Suppressor macrophage treated with lipopolysaccharide for 1 hour (primary cell): Measurements from ENCODE around the gene CYP4Z1.
"Not testable (repeated sequence)": the region's sequence is repeated elsewhere in the genome, so short reads cannot be mapped to it uniquely, and the experiment has no call there.

Source experiments
- DNase-seq, 3 donors: peaks; one replicate each; pipeline ENCODE4 v3.0.0-alpha.2; 2020 to 2022

CYP4Z1 gene

GRCh38 chr1:47067097-47067594 is at the start of gene CYP4Z1:
Gene CYP4Z1, plus strand, starts transcription at chr1:47067231. Its CDS starts 260 bp downstream, at chr1:47067491.
- DNase-seq: no peak

GRCh38 chr1:47021070-47021469 is 46.0 kb upstream of the CYP4Z1 start:
- DNase-seq: no peak

GRCh38 chr1:47023268-47024140 is 43.5 kb upstream of the CYP4Z1 start, which contains the start of gene CYP4X1:
Gene CYP4X1, plus strand, starts transcription at chr1:47023669. Its CDS starts 149 bp downstream, at chr1:47023818.
- no peak for DNase-seq

- peak in 2 of 3 donors; percentile 2 to 15 for DNase-seq
Measured at GRCh38 chr1:47024141-47024801, 42.8 kb upstream of the CYP4Z1 start.

- DNase-seq: peak in 1 of 3 donors; percentile 0
Measured at GRCh38 chr1:47030170-47030805, 36.7 kb upstream of the CYP4Z1 start.

GRCh38 chr1:47031059-47031458 is 36.0 kb upstream of the CYP4Z1 start:
- DNase-seq: peak in 1 of 3 donors; percentile 1

- no peak for DNase-seq
Measured at GRCh38 chr1:47031585-47031984, 35.4 kb upstream of the CYP4Z1 start.

- DNase-seq: no peak
Measured at GRCh38 chr1:47036764-47037163, 30.3 kb upstream of the CYP4Z1 start.

GRCh38 chr1:47059376-47059775 is 7.7 kb upstream of the CYP4Z1 start:
- no peak for DNase-seq

GRCh38 chr1:47069080-47069479 is 2.0 kb downstream of the CYP4Z1 start:
- DNase-seq: not testable (repeated sequence)

- DNase-seq: not testable (repeated sequence)
Measured at GRCh38 chr1:47069509-47069908, 2.5 kb downstream of the CYP4Z1 start.

- DNase-seq: peak; percentile 42 to 61 (median 53)
Measured at GRCh38 chr1:47089356-47089755, 22.3 kb downstream of the CYP4Z1 start.

- not testable (repeated sequence) for DNase-seq
Measured at GRCh38 chr1:47091476-47091875, 24.4 kb downstream of the CYP4Z1 start.

GRCh38 chr1:47104816-47105215 is 37.8 kb downstream of the CYP4Z1 start:
- DNase-seq: no peak

GRCh38 chr1:47106792-47107191 is 39.8 kb downstream of the CYP4Z1 start:
- no peak for DNase-seq

- peak in 2 of 3 donors; percentile 0 to 12 for DNase-seq
Measured at GRCh38 chr1:47107851-47108574, 41.0 kb downstream of the CYP4Z1 start.

- not testable (repeated sequence) for DNase-seq
Measured at GRCh38 chr1:47109482-47109881, 42.5 kb downstream of the CYP4Z1 start.

- DNase-seq: no peak
Measured at GRCh38 chr1:47113178-47113577, 46.1 kb downstream of the CYP4Z1 start.

GRCh38 chr1:47121039-47121438 is 54.0 kb downstream of the CYP4Z1 start:
- not testable (repeated sequence) for DNase-seq

- DNase-seq: not testable (repeated sequence)
Measured at GRCh38 chr1:47124834-47125233, 57.8 kb downstream of the CYP4Z1 start.

GRCh38 chr1:47126997-47127396 is 60.0 kb downstream of the CYP4Z1 start:
- not testable (repeated sequence) for DNase-seq

- DNase-seq: no peak
Measured at GRCh38 chr1:47128221-47128620, 61.2 kb downstream of the CYP4Z1 start.
